ENCODE results near the gene IQCE. TPM values are rescaled to one million over a fixed set of nuclear protein-coding genes. Genes with fewer than 3 reads are reported as not detected.

The IQCE gene
- total and polyA plus RNA-seq, 2 experiments from 2014 or later = 14.7 to 14.9 TPM

DNA sequence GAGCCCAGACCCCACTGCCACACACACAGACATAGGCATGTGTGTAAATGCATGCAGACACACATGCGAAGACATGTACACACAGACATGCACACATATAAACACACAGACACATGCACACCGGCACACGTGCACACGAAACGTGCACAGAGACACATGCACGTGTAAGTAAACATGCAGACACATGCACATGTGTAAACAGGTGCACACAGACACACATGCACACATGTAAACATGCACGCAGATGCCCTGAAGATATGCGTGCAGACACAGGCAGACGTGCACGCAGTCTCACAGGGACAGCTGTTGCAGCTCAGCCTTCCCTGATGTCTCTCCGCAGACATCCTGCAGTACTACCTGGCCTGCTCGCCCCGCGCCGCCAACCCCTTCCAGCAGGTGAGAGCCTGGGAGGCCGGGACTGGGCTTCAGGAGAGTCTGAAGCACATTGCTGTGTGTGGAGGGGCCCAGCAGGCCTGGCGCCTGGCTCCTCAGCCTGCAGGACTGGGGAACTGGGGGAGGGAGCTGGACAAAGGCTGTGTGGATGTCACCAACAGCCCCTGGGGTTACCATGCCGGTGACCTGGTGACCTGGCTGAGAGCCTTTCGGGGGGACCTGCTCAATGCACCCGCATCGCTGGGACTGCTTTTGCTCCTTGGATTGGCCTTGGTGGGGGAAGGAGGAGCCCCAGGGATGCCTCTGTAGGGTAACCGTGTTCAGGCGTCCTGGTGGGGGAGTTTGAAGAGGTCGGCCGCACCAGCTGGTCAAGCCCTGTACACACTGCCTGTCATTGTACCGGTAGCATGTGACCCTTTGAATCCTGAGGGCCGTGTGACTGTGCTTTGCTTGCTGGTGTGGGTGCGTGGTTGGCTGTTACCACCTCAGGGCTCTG lies 93.3 kb downstream of the IQCE start:
- H3K4me2 ChIP-seq (ENCODE audit: unreplicated experiment) = no peak overlapping the region
- no peak for TF ChIP-seq EZH2phosphoT487 (IDR thresholded peaks at IDR 0.05; ENCODE audit: insufficient read depth, low read depth)
- TF ChIP-seq EZH2 (IDR thresholded peaks at IDR 0.05; ENCODE audit: insufficient read depth, poor library complexity, severe bottlenecking) = no peak
- WGBS, 2 experiments (ENCODE audit: low coverage in 1 of 2, low lambda C conversion rate in 2 of 2, missing lambda C conversion rate in 2 of 2) = 93% methylated on average over 28 of the region's 28 CpGs
- no peaks in the 10 kb centered on the region for H4K20me1 ChIP-seq (ENCODE audit: insufficient read depth)
- H3K9me3 ChIP-seq (ENCODE audit: low read depth) = no peaks in the 10 kb centered on the region
- H3K4me1 ChIP-seq (ENCODE audit: insufficient read depth) = no peaks in the 10 kb centered on the region
- in situ Hi-C loops (cut with MboI) = no loop called here
- no peak overlapping the region for H3K4me3 ChIP-seq
- DNase-seq = no peak
- H3K36me3 ChIP-seq (ENCODE audit: low read depth) = no peaks in the 10 kb centered on the region; the same call in 1 of the 2 replicates
- no peak overlapping the region for H3K27ac ChIP-seq
- H3K9me2 ChIP-seq (ENCODE audit: insufficient read depth) = no peaks in the 10 kb centered on the region
- H3F3A ChIP-seq (ENCODE audit: insufficient read depth) = no peaks in the 10 kb centered on the region
- no peak overlapping the region for H3K9ac ChIP-seq
- H2AFZ ChIP-seq = no peak overlapping the region
- H3K79me2 ChIP-seq (ENCODE audit: insufficient read depth) = no peaks in the 10 kb centered on the region
- H3K27me3 ChIP-seq (replicated peaks; ENCODE audit: insufficient read depth) = no peaks in the 10 kb centered on the region

- H3K9me3 ChIP-seq (ENCODE audit: low read depth) = no peaks in the 10 kb centered on the region
- no peak overlapping the region for H3K4me2 ChIP-seq (ENCODE audit: unreplicated experiment)
- H3K27me3 ChIP-seq (replicated peaks; ENCODE audit: insufficient read depth) = no peaks in the 10 kb centered on the region
- H3K4me3 ChIP-seq = no peak overlapping the region
- TF ChIP-seq EZH2 (IDR thresholded peaks at IDR 0.05; ENCODE audit: insufficient read depth, poor library complexity, severe bottlenecking) = no peak
- TF ChIP-seq EZH2phosphoT487 (IDR thresholded peaks at IDR 0.05; ENCODE audit: insufficient read depth, low read depth) = no peak
- no peaks in the 10 kb centered on the region for H4K20me1 ChIP-seq (ENCODE audit: insufficient read depth)
- in situ Hi-C loops (cut with MboI) = no loop called here
- no peaks in the 10 kb centered on the region for H3K4me1 ChIP-seq (ENCODE audit: insufficient read depth)
- DNase-seq = no peak
- no peak overlapping the region for H3K9ac ChIP-seq
- no peak overlapping the region for H3K27ac ChIP-seq
- H3K79me2 ChIP-seq (ENCODE audit: insufficient read depth) = no peaks in the 10 kb centered on the region
- no peaks in the 10 kb centered on the region; the same call in 1 of the 2 replicates for H3K36me3 ChIP-seq (ENCODE audit: low read depth)
- no peak overlapping the region for H2AFZ ChIP-seq
- no peaks in the 10 kb centered on the region for H3F3A ChIP-seq (ENCODE audit: insufficient read depth)
- H3K9me2 ChIP-seq (ENCODE audit: insufficient read depth) = no peaks in the 10 kb centered on the region
- WGBS, 2 experiments (ENCODE audit: low coverage in 1 of 2, low lambda C conversion rate in 2 of 2, missing lambda C conversion rate in 2 of 2) = 98 to 99% methylated on average over 11 to 12 of the region's 12 CpGs
Measured at GRCh38 chr7:2652736-2653060, 93.9 kb downstream of the IQCE start.

DNA sequence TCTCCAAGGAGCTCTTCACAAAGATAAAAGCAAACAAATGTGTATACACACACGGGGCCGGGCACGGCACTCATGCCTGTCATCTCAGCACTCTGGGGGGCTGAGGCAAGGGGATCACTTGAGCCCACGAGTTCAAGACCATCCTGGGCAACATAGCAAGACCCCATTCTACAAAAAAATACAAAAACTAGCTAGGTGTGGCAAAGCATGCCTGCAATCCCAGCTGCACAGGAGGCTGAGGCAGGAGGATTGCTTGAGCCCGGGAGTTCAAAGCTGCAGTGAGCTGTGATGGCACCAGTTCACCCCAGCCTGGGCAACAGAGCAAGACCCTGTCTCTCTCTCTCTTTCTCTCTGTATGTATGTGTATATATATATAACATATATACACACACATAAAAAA lies 95.3 kb downstream of the IQCE start:
- Histone ChIP-seq H3K4me3 (no peak overlapping the region), H3K9ac (no peak overlapping the region), H3K36me3 (ENCODE audit: low read depth) (no peaks in the 10 kb centered on the region; the same call in 1 of the 2 replicates), H3K9me3 (ENCODE audit: low read depth) (no peaks in the 10 kb centered on the region), H3F3A (ENCODE audit: insufficient read depth) (no peaks in the 10 kb centered on the region), H3K79me2 (ENCODE audit: insufficient read depth) (no peaks in the 10 kb centered on the region), H3K4me2 (ENCODE audit: unreplicated experiment) (no peak overlapping the region), H3K9me2 (ENCODE audit: insufficient read depth) (no peaks in the 10 kb centered on the region), H2AFZ (no peak overlapping the region), H4K20me1 (ENCODE audit: insufficient read depth) (no peaks in the 10 kb centered on the region), H3K4me1 (ENCODE audit: insufficient read depth) (no peaks in the 10 kb centered on the region), H3K27me3 (replicated peaks; ENCODE audit: insufficient read depth) (no peaks in the 10 kb centered on the region), H3K27ac (no peak overlapping the region)
- in situ Hi-C loops (cut with MboI) = no loop called here
- TF ChIP-seq EZH2phosphoT487 (IDR thresholded peaks at IDR 0.05; ENCODE audit: insufficient read depth, low read depth) = no peak
- TF ChIP-seq EZH2 (IDR thresholded peaks at IDR 0.05; ENCODE audit: insufficient read depth, poor library complexity, severe bottlenecking) = no peak
- DNase-seq = no peak
- WGBS, 2 experiments (ENCODE audit: low coverage in 1 of 2, low lambda C conversion rate in 2 of 2, missing lambda C conversion rate in 2 of 2) = 81 to 84% methylated on average over 5 of the region's 5 CpGs

DNA sequence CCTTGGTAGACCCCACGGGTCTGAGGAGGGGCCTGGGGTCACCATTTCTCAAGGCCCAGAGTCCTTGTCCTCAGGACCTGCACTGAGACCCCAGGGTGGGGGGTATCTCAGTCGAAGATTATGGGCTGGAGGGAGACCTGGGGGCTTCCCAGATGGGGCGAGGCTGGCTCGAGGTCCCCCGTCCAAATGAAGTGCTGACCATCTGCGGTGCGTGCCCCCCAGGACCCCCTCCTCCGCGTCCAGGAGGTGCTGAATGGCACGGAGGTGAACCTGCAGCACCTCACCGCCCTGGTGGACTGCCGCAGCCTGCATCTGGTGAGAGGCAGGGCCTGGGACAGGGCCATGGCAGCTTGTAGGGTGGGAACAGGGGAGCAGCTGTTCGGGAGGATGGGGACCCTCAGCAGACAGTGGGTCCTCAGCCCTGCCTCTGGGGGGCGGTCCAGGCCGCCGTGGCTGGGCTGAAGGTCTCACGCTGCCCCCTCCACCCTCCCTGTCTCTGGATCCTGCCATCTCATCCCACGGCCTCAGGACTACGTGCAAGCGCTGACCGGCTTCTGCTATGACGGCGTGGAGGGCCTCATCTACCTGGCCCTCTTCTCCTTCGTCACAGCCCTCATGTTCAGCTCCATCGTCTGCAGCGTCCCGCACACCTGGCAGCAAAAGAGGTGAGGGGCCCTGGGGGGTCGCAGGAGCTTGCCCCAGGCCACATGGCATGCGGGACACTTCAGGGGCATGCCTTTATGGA lies 97.3 kb downstream of the IQCE start:
- Histone ChIP-seq H3K4me1 (ENCODE audit: insufficient read depth) (no peaks in the 10 kb centered on the region), H3K9me3 (ENCODE audit: low read depth) (no peaks in the 10 kb centered on the region), H3K36me3 (ENCODE audit: low read depth) (no peaks in the 10 kb centered on the region; the same call in 1 of the 2 replicates), H3F3A (ENCODE audit: insufficient read depth) (no peaks in the 10 kb centered on the region), H2AFZ (no peak overlapping the region), H4K20me1 (ENCODE audit: insufficient read depth) (no peaks in the 10 kb centered on the region), H3K9me2 (ENCODE audit: insufficient read depth) (no peaks in the 10 kb centered on the region), H3K4me3 (no peak overlapping the region), H3K9ac (no peak overlapping the region), H3K4me2 (ENCODE audit: unreplicated experiment) (no peak overlapping the region), H3K27ac (no peak overlapping the region), H3K27me3 (replicated peaks; ENCODE audit: insufficient read depth) (no peaks in the 10 kb centered on the region), H3K79me2 (ENCODE audit: insufficient read depth) (no peaks in the 10 kb centered on the region)
- in situ Hi-C loops (cut with MboI) = no loop called here
- 93 to 97% methylated on average over 24 to 29 of the region's 29 CpGs for WGBS, 2 experiments (ENCODE audit: low coverage in 1 of 2, low lambda C conversion rate in 2 of 2, missing lambda C conversion rate in 2 of 2)
- TF ChIP-seq EZH2 (IDR thresholded peaks at IDR 0.05; ENCODE audit: insufficient read depth, poor library complexity, severe bottlenecking) (no peak), EZH2phosphoT487 (IDR thresholded peaks at IDR 0.05; ENCODE audit: insufficient read depth, low read depth) (no peak)
- DNase-seq = no peak

Data from GM23248 (cell line).